Measurements from ENCODE around the gene MYH1. TPM values are rescaled to one million over a fixed set of nuclear protein-coding genes. Genes with fewer than 3 reads are reported as not detected.

The MYH1 gene
- total RNA-seq, 2 experiments from 2014 or later: not detected

DNA sequence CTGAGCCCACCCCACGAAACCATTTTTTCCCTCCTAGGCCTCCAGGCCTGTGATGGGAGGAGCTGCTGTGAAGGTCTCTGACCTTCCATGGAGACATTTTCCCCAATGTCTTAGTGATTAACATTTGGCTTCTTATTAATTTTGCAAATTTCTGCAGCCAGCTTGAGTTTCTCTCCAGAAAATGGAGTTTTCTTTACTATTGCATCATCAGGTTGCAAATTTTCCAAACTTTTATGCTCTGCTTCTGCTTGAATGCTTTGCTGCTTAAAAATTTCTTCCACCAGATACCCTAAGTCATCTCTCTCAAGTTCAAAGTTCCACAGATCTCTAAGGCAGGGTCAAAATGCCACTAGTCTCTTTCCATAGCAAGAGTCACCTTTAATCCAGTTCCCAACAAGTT, 36.1 kb downstream of the MYH1 start:
- H3K36me3 ChIP-seq (ENCODE audit: insufficient read depth, low read length): no peaks in the 10 kb centered on the region
- no peak for DNase-seq (ENCODE audit: low spot score)
- H4K20me1 ChIP-seq (ENCODE audit: insufficient read depth, low read length): no peaks in the 10 kb centered on the region
- intact Hi-C loops (cut with micrococcal nuclease; ENCODE audit: unreplicated experiment): no loop called here
- H3K27ac ChIP-seq (ENCODE audit: low read depth, low read length, poor library complexity, severe bottlenecking): no peak overlapping the region
- ChIA-PET POLR2A (interaction anchor here (0.6 kb wide), 1 partner anchor 10 kb away, joined by 3 read pairs; no protein-coding TSS in a partner anchor), CTCF (ENCODE audit: unreplicated experiment) (no interaction called here)
- H3K4me3 ChIP-seq (ENCODE audit: low read depth, low read length, poor library complexity, severe bottlenecking): no peak overlapping the region
- no peaks in the 10 kb centered on the region for H3K9me2 ChIP-seq (ENCODE audit: insufficient read depth, low read length)
- H2AFZ ChIP-seq (ENCODE audit: low read length): no peak overlapping the region
- no peak overlapping the region for H3K4me2 ChIP-seq (ENCODE audit: low read length)
- no peak for TF ChIP-seq EZH2phosphoT487 (IDR thresholded peaks at IDR 0.05; ENCODE audit: borderline replicate concordance, low read depth, low read length)
- TF ChIP-seq, protein P1, sequence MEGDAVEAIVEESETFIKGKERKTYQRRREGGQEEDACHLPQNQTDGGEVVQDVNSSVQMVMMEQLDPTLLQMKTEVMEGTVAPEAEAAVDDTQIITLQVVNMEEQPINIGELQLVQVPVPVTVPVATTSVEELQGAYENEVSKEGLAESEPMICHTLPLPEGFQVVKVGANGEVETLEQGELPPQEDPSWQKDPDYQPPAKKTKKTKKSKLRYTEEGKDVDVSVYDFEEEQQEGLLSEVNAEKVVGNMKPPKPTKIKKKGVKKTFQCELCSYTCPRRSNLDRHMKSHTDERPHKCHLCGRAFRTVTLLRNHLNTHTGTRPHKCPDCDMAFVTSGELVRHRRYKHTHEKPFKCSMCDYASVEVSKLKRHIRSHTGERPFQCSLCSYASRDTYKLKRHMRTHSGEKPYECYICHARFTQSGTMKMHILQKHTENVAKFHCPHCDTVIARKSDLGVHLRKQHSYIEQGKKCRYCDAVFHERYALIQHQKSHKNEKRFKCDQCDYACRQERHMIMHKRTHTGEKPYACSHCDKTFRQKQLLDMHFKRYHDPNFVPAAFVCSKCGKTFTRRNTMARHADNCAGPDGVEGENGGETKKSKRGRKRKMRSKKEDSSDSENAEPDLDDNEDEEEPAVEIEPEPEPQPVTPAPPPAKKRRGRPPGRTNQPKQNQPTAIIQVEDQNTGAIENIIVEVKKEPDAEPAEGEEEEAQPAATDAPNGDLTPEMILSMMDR (conservative IDR thresholded peaks at IDR 0.05; ENCODE audit: low read length): no peak
- H3K9me3 ChIP-seq (ENCODE audit: low read length): 0 out of 2 replicates have a peak, but pooled peaks cover 3% of the 10 kb centered on the region
- no peaks in the 10 kb centered on the region for H3K79me2 ChIP-seq (ENCODE audit: insufficient read depth, low read depth, low read length)
- no peaks in the 10 kb centered on the region for H3K4me1 ChIP-seq (ENCODE audit: insufficient read depth, low read length, poor library complexity, severe bottlenecking)
- BruUV-seq (replicated peaks): no TSS peak

DNA sequence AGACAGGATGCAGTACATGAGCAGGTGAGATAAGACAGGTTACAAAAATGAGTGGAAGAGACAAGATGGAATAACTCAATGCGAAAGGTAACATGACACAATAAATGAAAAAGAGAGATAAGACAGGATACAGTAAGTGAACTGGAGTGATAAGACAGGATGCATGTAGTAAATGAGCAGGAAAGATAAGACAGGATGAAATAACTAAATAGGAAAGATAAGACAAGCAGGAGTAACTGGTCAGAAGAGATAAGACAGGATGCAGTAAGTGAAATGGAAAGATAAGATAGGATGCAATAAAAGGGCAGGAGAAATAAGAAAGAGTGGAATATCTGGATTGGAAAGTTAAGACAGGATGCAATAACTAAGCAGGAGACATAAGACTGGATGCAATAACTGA, 40.6 kb downstream of the MYH1 start:
- no peaks in the 10 kb centered on the region for H3K36me3 ChIP-seq (ENCODE audit: insufficient read depth, low read length)
- no peak for TF ChIP-seq EZH2phosphoT487 (IDR thresholded peaks at IDR 0.05; ENCODE audit: borderline replicate concordance, low read depth, low read length)
- TF ChIP-seq, protein P1 (conservative IDR thresholded peaks at IDR 0.05; ENCODE audit: low read length): no peak
- H3K4me2 ChIP-seq (ENCODE audit: low read length): no peak overlapping the region
- H3K4me3 ChIP-seq (ENCODE audit: low read depth, low read length, poor library complexity, severe bottlenecking): no peak overlapping the region
- H3K79me2 ChIP-seq (ENCODE audit: insufficient read depth, low read depth, low read length): no peaks in the 10 kb centered on the region
- no peaks in the 10 kb centered on the region for H3K4me1 ChIP-seq (ENCODE audit: insufficient read depth, low read length, poor library complexity, severe bottlenecking)
- DNase-seq (ENCODE audit: low spot score): no peak
- CTCF ChIA-PET (ENCODE audit: unreplicated experiment): no interaction called here
- BruUV-seq (replicated peaks): no TSS peak
- H2AFZ ChIP-seq (ENCODE audit: low read length): no peak overlapping the region
- intact Hi-C loops (cut with micrococcal nuclease; ENCODE audit: unreplicated experiment): no loop called here
- POLR2A ChIA-PET: no interaction called here
- no peak overlapping the region for H3K27ac ChIP-seq (ENCODE audit: low read depth, low read length, poor library complexity, severe bottlenecking)
- H3K9me3 ChIP-seq (ENCODE audit: low read length): no peaks in the 10 kb centered on the region
- no peaks in the 10 kb centered on the region for H4K20me1 ChIP-seq (ENCODE audit: insufficient read depth, low read length)
- no peaks in the 10 kb centered on the region for H3K9me2 ChIP-seq (ENCODE audit: insufficient read depth, low read length)

DNA sequence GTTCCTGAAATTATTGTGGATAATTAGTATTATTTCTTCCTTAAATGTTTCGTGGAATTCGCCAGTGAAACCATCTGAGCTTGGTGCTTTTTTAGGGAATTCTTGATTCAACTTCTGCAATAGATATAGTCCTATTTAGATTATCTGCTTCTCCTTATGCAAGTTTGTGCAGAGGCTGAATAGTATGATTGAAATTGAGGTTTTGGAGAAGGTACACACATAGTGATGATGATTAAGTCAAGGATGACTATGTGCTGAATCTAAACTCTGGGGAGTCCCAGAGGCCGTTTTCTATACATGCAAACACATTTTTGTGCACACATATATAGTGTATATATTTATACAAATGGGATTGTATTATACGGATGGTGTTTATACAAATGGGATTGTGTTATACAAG, 43.8 kb downstream of the MYH1 start:
- no peak for DNase-seq (ENCODE audit: low spot score)
- BruUV-seq (replicated peaks): no TSS peak
- Histone ChIP-seq H4K20me1 (ENCODE audit: insufficient read depth, low read length) (no peaks in the 10 kb centered on the region), H3K4me3 (ENCODE audit: low read depth, low read length, poor library complexity, severe bottlenecking) (no peak overlapping the region), H3K4me2 (ENCODE audit: low read length) (no peak overlapping the region), H3K79me2 (ENCODE audit: insufficient read depth, low read depth, low read length) (no peaks in the 10 kb centered on the region), H3K36me3 (ENCODE audit: insufficient read depth, low read length) (no peaks in the 10 kb centered on the region), H2AFZ (ENCODE audit: low read length) (no peak overlapping the region), H3K27ac (ENCODE audit: low read depth, low read length, poor library complexity, severe bottlenecking) (no peak overlapping the region), H3K9me3 (ENCODE audit: low read length) (no peaks in the 10 kb centered on the region), H3K9me2 (ENCODE audit: insufficient read depth, low read length) (no peaks in the 10 kb centered on the region), H3K4me1 (ENCODE audit: insufficient read depth, low read length, poor library complexity, severe bottlenecking) (no peaks in the 10 kb centered on the region)
- ChIA-PET POLR2A (no interaction called here), CTCF (ENCODE audit: unreplicated experiment) (no interaction called here)
- no peak for TF ChIP-seq EZH2phosphoT487 (IDR thresholded peaks at IDR 0.05; ENCODE audit: borderline replicate concordance, low read depth, low read length)
- TF ChIP-seq, protein P1 (conservative IDR thresholded peaks at IDR 0.05; ENCODE audit: low read length): no peak
- intact Hi-C loops (cut with micrococcal nuclease; ENCODE audit: unreplicated experiment): no loop called here
